Epithelial cell of proximal tubule (primary cell): Measurements from ENCODE around the gene ZSWIM1. TPM values are rescaled to one million over a fixed set of nuclear protein-coding genes. Genes with fewer than 3 reads are reported as not detected.

ENCODE experiments used
- DNase-seq: peaks from one replicate; pipeline ENCODE4 v3.0.0-alpha.2; 2011; ENCODE audit warnings: low read depth
- H3K4me3 ChIP-seq: 2 replicates; pipeline ENCODE4 v1.5.1; 2011; ENCODE audit warnings: low read depth, mild to moderate bottlenecking, low read length
- total RNA-seq: library from RNA; depleted of rRNA; stranded (reverse); fragments of >200 nt; gene quantifications from 2 replicates; pipeline ENCODE4 v1.2.3, GENCODE V29; 2015
- TF ChIP-seq, protein P1 (sequence below): conservative IDR thresholded peaks from 2 replicates; pipeline ENCODE4 v1.5.1; 2012; ENCODE audit warnings: low read depth, mild to moderate bottlenecking, low read length

Gene ZSWIM1
- total RNA-seq, 1 donor from 2014 or later: 7.3 TPM

GRCh38 chr20:45893831-45894230 lies 12.8 kb downstream of the ZSWIM1 start:
- TF ChIP-seq, protein P1, sequence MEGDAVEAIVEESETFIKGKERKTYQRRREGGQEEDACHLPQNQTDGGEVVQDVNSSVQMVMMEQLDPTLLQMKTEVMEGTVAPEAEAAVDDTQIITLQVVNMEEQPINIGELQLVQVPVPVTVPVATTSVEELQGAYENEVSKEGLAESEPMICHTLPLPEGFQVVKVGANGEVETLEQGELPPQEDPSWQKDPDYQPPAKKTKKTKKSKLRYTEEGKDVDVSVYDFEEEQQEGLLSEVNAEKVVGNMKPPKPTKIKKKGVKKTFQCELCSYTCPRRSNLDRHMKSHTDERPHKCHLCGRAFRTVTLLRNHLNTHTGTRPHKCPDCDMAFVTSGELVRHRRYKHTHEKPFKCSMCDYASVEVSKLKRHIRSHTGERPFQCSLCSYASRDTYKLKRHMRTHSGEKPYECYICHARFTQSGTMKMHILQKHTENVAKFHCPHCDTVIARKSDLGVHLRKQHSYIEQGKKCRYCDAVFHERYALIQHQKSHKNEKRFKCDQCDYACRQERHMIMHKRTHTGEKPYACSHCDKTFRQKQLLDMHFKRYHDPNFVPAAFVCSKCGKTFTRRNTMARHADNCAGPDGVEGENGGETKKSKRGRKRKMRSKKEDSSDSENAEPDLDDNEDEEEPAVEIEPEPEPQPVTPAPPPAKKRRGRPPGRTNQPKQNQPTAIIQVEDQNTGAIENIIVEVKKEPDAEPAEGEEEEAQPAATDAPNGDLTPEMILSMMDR: no peak
- H3K4me3 ChIP-seq: no peak overlapping the region
- DNase-seq: no peak

GRCh38 chr20:45894797-45895196 lies 13.8 kb downstream of the ZSWIM1 start:
- no peak for DNase-seq
- no peak overlapping the region for H3K4me3 ChIP-seq
- TF ChIP-seq, protein P1: no peak

GRCh38 chr20:45896641-45897161 lies 15.7 kb downstream of the ZSWIM1 start:
- no peak for DNase-seq
- TF ChIP-seq, protein P1: no peak
- H3K4me3 ChIP-seq: no peak overlapping the region

DNA sequence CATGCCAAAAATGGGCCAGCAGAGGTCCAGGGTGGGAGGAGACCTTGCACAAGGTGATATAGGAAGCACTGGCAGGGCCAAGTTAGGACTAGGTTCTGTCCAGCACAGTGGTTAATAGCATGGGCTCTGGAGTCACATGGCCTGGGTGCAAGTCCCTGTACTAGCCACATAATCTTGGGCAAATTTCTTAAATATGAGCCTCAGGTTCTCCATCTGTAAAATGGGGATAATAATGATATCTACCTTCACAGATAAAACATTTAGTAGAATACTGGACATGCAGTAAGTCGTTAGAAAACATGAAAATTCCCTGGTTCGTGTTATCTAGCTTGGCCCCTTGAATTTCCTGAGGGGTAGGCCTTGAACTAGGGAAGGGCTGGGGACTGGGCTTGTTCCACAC lies 16.3 kb downstream of the ZSWIM1 start:
- no peak for DNase-seq
- no peak overlapping the region for H3K4me3 ChIP-seq

DNA sequence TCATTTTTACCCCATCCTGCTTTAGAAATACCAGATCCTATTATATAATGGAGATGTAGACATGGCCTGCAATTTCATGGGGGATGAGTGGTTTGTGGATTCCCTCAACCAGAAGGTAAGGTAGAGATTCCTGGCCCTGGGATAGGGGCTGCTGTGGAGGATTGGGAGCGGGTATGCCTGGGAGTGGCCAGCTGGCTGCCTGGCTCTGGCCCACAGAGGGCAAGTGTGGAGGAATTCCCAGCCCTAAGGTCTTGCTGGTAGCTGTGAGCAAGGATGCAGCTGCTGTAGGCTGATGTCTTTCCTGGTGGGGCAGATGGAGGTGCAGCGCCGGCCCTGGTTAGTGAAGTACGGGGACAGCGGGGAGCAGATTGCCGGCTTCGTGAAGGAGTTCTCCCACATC lies 16.7 kb downstream of the ZSWIM1 start:
- no peak for DNase-seq
- TF ChIP-seq, protein P1: no peak
- no peak overlapping the region for H3K4me3 ChIP-seq

More for the DNA sequence above, 16.3 kb downstream of the ZSWIM1 start:
- TF ChIP-seq, protein P1: no peak

- TF ChIP-seq, protein P1: no peak
- no peak for DNase-seq
- no peak overlapping the region for H3K4me3 ChIP-seq
Measured at GRCh38 chr20:45898285-45898684, 17.3 kb downstream of the ZSWIM1 start.
